GM12892 (cell line): Measurements from ENCODE around the gene KATNB1.

ENCODE experiments used
- POLR2A ChIP-seq: IDR thresholded peaks from 2 replicates; pipeline ENCODE4 v1.6.1; 2011; ENCODE audit warnings: low read depth, low read length, control low read depth
- POLR2AphosphoS5 ChIP-seq: IDR thresholded peaks from 2 replicates; pipeline ENCODE4 v1.6.1; 2011; ENCODE audit warnings: low read depth, low read length, control low read depth
- TAF1 ChIP-seq: IDR thresholded peaks from 2 replicates; pipeline ENCODE4 v1.6.1; 2011; ENCODE audit warnings: low read depth, mild to moderate bottlenecking, control low read depth, low read length, borderline replicate concordance

GRCh38 chr16:57690782-57691471 lies 44.6 kb upstream of the KATNB1 start:
- TF ChIP-seq POLR2A (no peak), TAF1 (no peak), POLR2AphosphoS5 (no peak)
